Measurements from ENCODE around the gene TRAF4. TPM values are rescaled to one million over a fixed set of nuclear protein-coding genes. Genes with fewer than 3 reads are reported as not detected.
"Not testable (repeated sequence)": the region's sequence is repeated elsewhere in the genome, so short reads cannot be mapped to it uniquely, and the experiment has no call there.

The TRAF4 gene
- total and polyA plus RNA-seq, 10 of the 15 experiments (the other 5 are each of a cell fraction or from before 2014, with no cell fraction given), result 3.7 to 197 (median 66.4) TPM

- Histone ChIP-seq H3K36me3 (ENCODE audit: control insufficient read depth in 2 of 2, insufficient read depth in 2 of 2, low read length in 1 of 2) (peaks cover 0 to 3% of the 10 kb centered on the region in 2 experiments; a peak in 2 of 4 replicates), H3K9ac (ENCODE audit: control insufficient read depth, insufficient read depth, low read length) (no peak overlapping the region), H3K27ac (ENCODE audit: control insufficient read depth, insufficient read depth) (no peak overlapping the region; the same call in 1 of the 2 replicates), H3K79me2 (ENCODE audit: control insufficient read depth, insufficient read depth, low read length) (peaks cover 16% of the 10 kb centered on the region), H4K20me1 (ENCODE audit: control insufficient read depth, insufficient read depth) (no peaks in the 10 kb centered on the region), H3K4me2 (ENCODE audit: control insufficient read depth, insufficient read depth) (no peak overlapping the region), H3K27me3 (replicated peaks in 1 of 2; ENCODE audit: control insufficient read depth in 2 of 2, insufficient read depth in 2 of 2, low read length in 1 of 2) (no peaks in the 10 kb centered on the region), H3K4me1 (ENCODE audit: control insufficient read depth, insufficient read depth, low read length) (peaks cover 50% of the 10 kb centered on the region), H3K9me3 (replicated peaks; ENCODE audit: control insufficient read depth, insufficient read depth, low read length) (peaks cover 6% of the 10 kb centered on the region; the same call in 2 of the 3 replicates), H2AFZ (ENCODE audit: control insufficient read depth, low read depth, low read length) (no peak overlapping the region), H3K4me3 (no peak overlapping the region)
- ChIA-PET RAD21 (ENCODE audit: unreplicated experiment) (interaction anchor here (0.6 to 1.3 kb wide), 2 partner anchors 10 to 157 kb away, joined by 3 read pairs; no protein-coding TSS in a partner anchor), POLR2A (interaction anchor here (0.6 to 17.2 kb wide), 6 partner anchors 9 to 215 kb away, joined by 3 to 485 read pairs (median 4); partner anchors contain the start of genes RPL23A, TLCD1 and TRAF4), SMC1A (ENCODE audit: uncharacterized antibody, unreplicated experiment) (no interaction called here), CTCF (interaction anchor here (1.2 to 1.4 kb wide), 3 partner anchors 9 to 28 kb away, joined by 3 to 10 read pairs (median 5); no protein-coding TSS in a partner anchor)
- 29% methylated on average over 5 of the region's 5 CpGs for WGBS (ENCODE audit: insufficient coverage, insufficient replicate concordance, low lambda C conversion rate, missing lambda C conversion rate)
- FAIRE-seq (no peak), ATAC-seq (no peak), DNase-seq (ENCODE audit: low read depth, low spot score) (no peak)
- in situ Hi-C loops (cut with MboI), result loop anchor here (25.0 kb wide), 1 partner anchor 1273 kb away; the partner anchor contains the start of gene KSR1
- BruUV-seq (replicated peaks), result no TSS peak
- intact Hi-C loops (cut with micrococcal nuclease; ENCODE audit: unreplicated experiment), result no loop called here
- no peak for TF ChIP-seq SMC3 (IDR thresholded peaks at IDR 0.05; ENCODE audit: borderline replicate concordance, low read length)
- TF ChIP-seq TARDBP (IDR thresholded peaks at IDR 0.05; ENCODE audit: borderline replicate concordance), result no peak
- no peak for TF ChIP-seq NFXL1 (IDR thresholded peaks at IDR 0.05; ENCODE audit: borderline replicate concordance)
- no peak for TF ChIP-seq DPF2 (IDR thresholded peaks at IDR 0.05)
- TF ChIP-seq NFYA (IDR thresholded peaks at IDR 0.05; ENCODE audit: borderline replicate concordance, low read depth, low read length), result no peak
- TF ChIP-seq PBX3 (IDR thresholded peaks at IDR 0.05; ENCODE audit: insufficient replicate concordance, low read depth, low read length), result no peak
- no peak for TF ChIP-seq BRCA1 (IDR thresholded peaks at IDR 0.05; ENCODE audit: low read depth, low read length)
- no peak for TF ChIP-seq EZH2 (IDR thresholded peaks at IDR 0.05; ENCODE audit: borderline replicate concordance, control insufficient read depth, low read depth, low read length)
- no peak for TF ChIP-seq KLF5 (IDR thresholded peaks at IDR 0.05; ENCODE audit: partially characterized antibody)
Measured at GRCh38 chr17:28735242-28735722, 8.5 kb upstream of the TRAF4 start.

GRCh38 chr17:28735913-28736769 is 7.7 kb upstream of the TRAF4 start:
- FAIRE-seq; H3K27me3 ChIP-seq (replicated peaks in 1 of 2; ENCODE audit: control insufficient read depth in 2 of 2, insufficient read depth in 2 of 2, low read length in 1 of 2); H3K4me2 ChIP-seq (ENCODE audit: control insufficient read depth, insufficient read depth); intact Hi-C loops (cut with micrococcal nuclease; ENCODE audit: unreplicated experiment); H3K36me3 ChIP-seq (ENCODE audit: control insufficient read depth in 2 of 2, insufficient read depth in 2 of 2, low read length in 1 of 2); H2AFZ ChIP-seq (ENCODE audit: control insufficient read depth, low read depth, low read length); H3K4me3 ChIP-seq; H3K9ac ChIP-seq (ENCODE audit: control insufficient read depth, insufficient read depth, low read length); ATAC-seq; H3K9me3 ChIP-seq (replicated peaks; ENCODE audit: control insufficient read depth, insufficient read depth, low read length); BruUV-seq (replicated peaks); H4K20me1 ChIP-seq (ENCODE audit: control insufficient read depth, insufficient read depth); DNase-seq (ENCODE audit: low read depth, low spot score); H3K27ac ChIP-seq (ENCODE audit: control insufficient read depth, insufficient read depth): not testable (repeated sequence)
- SMC1A ChIA-PET (ENCODE audit: uncharacterized antibody, unreplicated experiment), result interaction anchor here (17.8 kb wide), 1 partner anchor 7 kb away, joined by 326 read pairs; the partner anchor contains the start of genes NEK8 and TLCD1
- POLR2A ChIA-PET, result interaction anchor here (0.6 to 17.2 kb wide), 5 partner anchors 8 to 159 kb away, joined by 3 to 485 read pairs (median 9); partner anchors contain the start of genes NEK8, RPL23A, TLCD1 and TRAF4
- in situ Hi-C loops (cut with MboI), result loop anchor here (25.0 kb wide), 1 partner anchor 1274 kb away; the partner anchor contains the start of gene KSR1
- peaks cover 23% of the 10 kb centered on the region for H3K79me2 ChIP-seq (ENCODE audit: control insufficient read depth, insufficient read depth, low read length)
- H3K4me1 ChIP-seq (ENCODE audit: control insufficient read depth, insufficient read depth, low read length), result peaks cover 59% of the 10 kb centered on the region
- CTCF ChIA-PET, result interaction anchor here (1.2 to 7.4 kb wide), 4 partner anchors 8 to 27 kb away, joined by 3 to 95 read pairs (median 8); partner anchors contain the start of genes NEK8 and TLCD1
- RAD21 ChIA-PET (ENCODE audit: unreplicated experiment), result interaction anchor here (0.6 to 17.4 kb wide), 3 partner anchors 10 to 156 kb away, joined by 3 to 375 read pairs (median 3); partner anchors contain the start of genes NEK8 and TLCD1
- WGBS (ENCODE audit: insufficient coverage, insufficient replicate concordance, low lambda C conversion rate, missing lambda C conversion rate), result 90% methylated on average over 6 of the region's 8 CpGs
